HG02885 (cell line): ENCODE results near the gene SLC38A9.
A peak's percentile ranks its signal among the peaks of the same experiment; 100 is the strongest.

Source experiments
- ATAC-seq: cut with Tn5 transposase; IDR thresholded peaks from one replicate; pipeline ENCODE4 v1.9.1; 2021; ENCODE audit warnings: mild to moderate bottlenecking; ENCODE audit not compliant: unreplicated experiment, poor library complexity

SLC38A9 gene

GRCh38 chr5:55668356-55668755 is 43.8 kb downstream of the SLC38A9 start:
- no peak for ATAC-seq

- ATAC-seq, result no peak
These were observed 44.2 kb downstream of the SLC38A9 start for GRCh38 chr5:55667938-55668337.

GRCh38 chr5:55665065-55665464 is 47.1 kb downstream of the SLC38A9 start:
- no peak for ATAC-seq

- ATAC-seq, result no peak
These were observed 54.7 kb downstream of the SLC38A9 start for GRCh38 chr5:55657443-55657842.

- no peak for ATAC-seq
These were observed 61.7 kb downstream of the SLC38A9 start for GRCh38 chr5:55650386-55650785.

- ATAC-seq, result no peak
These were observed 62.2 kb downstream of the SLC38A9 start for GRCh38 chr5:55649963-55650362.

GRCh38 chr5:55645304-55645703 is 66.8 kb downstream of the SLC38A9 start:
- ATAC-seq, result no peak

GRCh38 chr5:55638455-55638854 is 73.7 kb downstream of the SLC38A9 start:
- ATAC-seq, result peak; percentile 37

- no peak for ATAC-seq
These were observed 74.1 kb downstream of the SLC38A9 start for GRCh38 chr5:55638051-55638450.

- ATAC-seq, result no peak
These were observed 75.4 kb downstream of the SLC38A9 start for GRCh38 chr5:55636683-55637082.

GRCh38 chr5:55636177-55636576 is 75.9 kb downstream of the SLC38A9 start:
- no peak for ATAC-seq

- ATAC-seq, result no peak
These were observed 77.3 kb downstream of the SLC38A9 start for GRCh38 chr5:55634866-55635265.

- no peak for ATAC-seq
These were observed 77.8 kb downstream of the SLC38A9 start for GRCh38 chr5:55634209-55634805.

GRCh38 chr5:55633574-55634208 is 78.4 kb downstream of the SLC38A9 start:
- ATAC-seq, result no peak

GRCh38 chr5:55629815-55630214 is 82.3 kb downstream of the SLC38A9 start:
- ATAC-seq, result no peak

GRCh38 chr5:55626790-55627189 is 85.3 kb downstream of the SLC38A9 start:
- no peak for ATAC-seq

- ATAC-seq, result no peak
These were observed 86.2 kb downstream of the SLC38A9 start for GRCh38 chr5:55625913-55626312.

GRCh38 chr5:55625589-55625909 is 86.6 kb downstream of the SLC38A9 start:
- ATAC-seq, result no peak

- no peak for ATAC-seq
These were observed 87.1 kb downstream of the SLC38A9 start for GRCh38 chr5:55624841-55625588.

GRCh38 chr5:55623789-55624188 is 88.3 kb downstream of the SLC38A9 start:
- ATAC-seq, result no peak

GRCh38 chr5:55622460-55622859 is 89.7 kb downstream of the SLC38A9 start:
- no peak for ATAC-seq

- ATAC-seq, result no peak
These were observed 90.9 kb downstream of the SLC38A9 start for GRCh38 chr5:55621229-55621628.
